HepG2 (cell line): ENCODE results near the gene PHF13. TPM values are rescaled to one million over a fixed set of nuclear protein-coding genes. Genes with fewer than 3 reads are reported as not detected.

Experiments
- BHLHE40 ChIP-seq: IDR thresholded peaks from 2 replicates; pipeline ENCODE4 v1.6.1; 2011; ENCODE audit warnings: low read length, improper control_type of control experiment
- BRF2 ChIP-seq: sonication (generic); formaldehyde crosslinking; IDR thresholded peaks from 2 replicates; pipeline ENCODE4 v1.8.1; 2022; ENCODE audit warnings: mild to moderate bottlenecking, missing genetic modification reagents
- CHCHD3 ChIP-seq: sonication (generic); formaldehyde crosslinking; IDR thresholded peaks from 2 replicates; pipeline ENCODE4 v1.8.0; 2022; ENCODE audit warnings: mild to moderate bottlenecking, missing genetic modification reagents, moderate library complexity
- DNMT1 ChIP-seq: sonication (generic); formaldehyde crosslinking; IDR thresholded peaks from 2 replicates; pipeline ENCODE4 v1.5.1; 2020; ENCODE audit warnings: mild to moderate bottlenecking, missing genetic modification reagents
- HDAC2 ChIP-seq: sonication (generic); formaldehyde crosslinking; IDR thresholded peaks from 2 replicates; pipeline ENCODE4 v1.4.0; 2020; ENCODE audit warnings: missing genetic modification reagents
- HES4 ChIP-seq: sonication (generic); formaldehyde crosslinking; IDR thresholded peaks from 2 replicates; pipeline ENCODE4 v1.9.0; 2021; ENCODE audit warnings: mild to moderate bottlenecking, missing genetic modification reagents, borderline replicate concordance
- MTERF4 ChIP-seq: sonication (generic); formaldehyde crosslinking; IDR thresholded peaks from 2 replicates; pipeline ENCODE4 v1.8.0; 2023; ENCODE audit warnings: mild to moderate bottlenecking, missing genetic modification reagents
- NAIF1 ChIP-seq: sonication (generic); formaldehyde crosslinking; IDR thresholded peaks from 2 replicates; pipeline ENCODE4 v1.5.0; 2020; ENCODE audit warnings: mild to moderate bottlenecking, missing genetic modification reagents, borderline replicate concordance
- NFIB ChIP-seq: sonication (generic); formaldehyde crosslinking; IDR thresholded peaks from 2 replicates; pipeline ENCODE4 v1.9.0; 2021; ENCODE audit warnings: missing genetic modification reagents, mild to moderate bottlenecking, borderline replicate concordance
- NFKB2 ChIP-seq: sonication (generic); formaldehyde crosslinking; IDR thresholded peaks from 2 replicates; pipeline ENCODE4 v1.4.0; 2020; ENCODE audit warnings: missing genetic modification reagents, borderline replicate concordance
- PAX8 ChIP-seq: sonication (generic); formaldehyde crosslinking; IDR thresholded peaks from 2 replicates; pipeline ENCODE4 v1.8.0; 2022; ENCODE audit warnings: mild to moderate bottlenecking, missing genetic modification reagents, borderline replicate concordance
- PRDM10 ChIP-seq: sonication (generic); formaldehyde crosslinking; IDR thresholded peaks from 2 replicates; pipeline ENCODE4 v1.4.0; 2020; ENCODE audit warnings: low read depth, missing genetic modification reagents
- RXRA ChIP-seq: sonication (generic); formaldehyde crosslinking; IDR thresholded peaks from 2 replicates; pipeline ENCODE4 v1.5.1; 2020; ENCODE audit warnings: missing genetic modification reagents
- SP4 ChIP-seq: sonication (generic); formaldehyde crosslinking; IDR thresholded peaks from 2 replicates; pipeline ENCODE4 v1.8.1; 2023; ENCODE audit warnings: mild to moderate bottlenecking, missing genetic modification reagents
- ZNF883 ChIP-seq: sonication (generic); formaldehyde crosslinking; IDR thresholded peaks from 2 replicates; pipeline ENCODE4 v1.5.1; 2020; ENCODE audit warnings: mild to moderate bottlenecking, missing genetic modification reagents; ENCODE audit errors: not compliant biosample characterization
- polyA plus RNA-seq, 8 experiments: library from polyadenylated mRNA; depleted of rRNA in 3 of 8; stranded (reverse) in 7 of 8; unstranded in 1 of 8; fragments of >200 nt; fragmentation: Illumina TruSeq in 4 of 8; extraction: Trizol in 4 of 8; gene quantifications; 2 replicates each; pipeline versions ENCODE4 v1.2.1 to v1.2.3, GENCODE V29; 2011 to 2016; ENCODE audit warnings: low read depth in 4 of 8, missing spikeins in 1 of 8, mixed read lengths in 1 of 8; ENCODE audit not compliant: insufficient read depth in 1 of 8
- total RNA-seq, 5 experiments: library from RNA; depleted of rRNA; stranded (reverse); fragments of >200 nt; fragmentation: Illumina TruSeq; extraction: Trizol; gene quantifications; 2 replicates each; pipeline ENCODE4 v1.2.3, GENCODE V29; 2016; ENCODE audit warnings: low read depth in 1 of 5
- TF ChIP-seq, protein P1 (sequence below): sonication (generic); formaldehyde crosslinking; IDR thresholded peaks from 2 replicates; pipeline ENCODE4 v1.9.0; 2021; ENCODE audit warnings: missing genetic modification reagents, mild to moderate bottlenecking, borderline replicate concordance
- TF ChIP-seq, protein P2 (sequence below), 2 experiments: IDR thresholded peaks; 2 replicates each; pipeline ENCODE4 v1.6.1; 2011 to 2012; ENCODE audit warnings: low read length in 2 of 2, borderline replicate concordance in 1 of 2, low read depth in 1 of 2, mild to moderate bottlenecking in 1 of 2, moderate library complexity in 1 of 2

Gene PHF13
- total and polyA plus RNA-seq, 2 of the 13 experiments (the other 11 are each of a cell fraction or from before 2014, with no cell fraction given) = 4.7 to 7.4 TPM

DNA sequence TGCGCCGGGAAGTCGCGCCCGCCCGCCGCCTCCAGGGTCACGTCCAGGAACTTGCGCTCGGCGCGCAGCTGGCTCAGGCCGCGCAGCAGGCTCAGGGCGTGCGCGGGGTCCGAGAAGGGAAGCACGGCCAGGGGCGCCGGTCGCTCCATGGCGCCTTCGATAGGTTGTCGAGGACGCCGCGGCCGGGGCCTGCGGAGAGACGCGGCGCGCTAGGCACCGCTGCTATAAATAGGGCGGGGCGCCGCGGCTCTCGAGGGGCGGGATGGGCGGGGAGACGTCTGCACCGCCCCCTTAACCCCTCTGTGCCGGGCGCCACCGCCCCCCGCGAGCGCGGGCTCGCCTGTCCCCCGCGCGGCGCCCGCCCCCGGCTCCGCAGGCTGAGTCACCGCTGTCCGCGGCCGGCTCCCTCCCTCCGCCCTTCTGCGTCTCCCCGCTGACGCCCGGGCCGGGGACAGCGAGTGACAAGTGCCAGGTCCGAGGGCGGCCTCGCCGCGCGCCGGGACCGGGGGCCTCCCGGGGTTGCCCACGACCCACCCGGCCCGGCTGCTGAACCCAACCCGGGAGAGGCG, 10.8 kb upstream of the PHF13 start, which contains the start of gene KLHL21 (continued):
- TF ChIP-seq DNMT1 (CRISPR knock-in tag) = 0 out of 2 replicates have a peak, but pooled peaks have one; percentile 65
- TF ChIP-seq, protein P1, sequence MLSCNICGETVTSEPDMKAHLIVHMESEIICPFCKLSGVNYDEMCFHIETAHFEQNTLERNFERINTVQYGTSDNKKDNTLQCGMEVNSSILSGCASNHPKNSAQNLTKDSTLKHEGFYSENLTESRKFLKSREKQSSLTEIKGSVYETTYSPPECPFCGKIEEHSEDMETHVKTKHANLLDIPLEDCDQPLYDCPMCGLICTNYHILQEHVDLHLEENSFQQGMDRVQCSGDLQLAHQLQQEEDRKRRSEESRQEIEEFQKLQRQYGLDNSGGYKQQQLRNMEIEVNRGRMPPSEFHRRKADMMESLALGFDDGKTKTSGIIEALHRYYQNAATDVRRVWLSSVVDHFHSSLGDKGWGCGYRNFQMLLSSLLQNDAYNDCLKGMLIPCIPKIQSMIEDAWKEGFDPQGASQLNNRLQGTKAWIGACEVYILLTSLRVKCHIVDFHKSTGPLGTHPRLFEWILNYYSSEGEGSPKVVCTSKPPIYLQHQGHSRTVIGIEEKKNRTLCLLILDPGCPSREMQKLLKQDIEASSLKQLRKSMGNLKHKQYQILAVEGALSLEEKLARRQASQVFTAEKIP (CRISPR knock-in tag) = no peak
- no peak for TF ChIP-seq NFIB (CRISPR knock-in tag)
- TF ChIP-seq RXRA (CRISPR knock-in tag) = no peak
- peak; percentile 93 for TF ChIP-seq MTERF4
- peak; percentile 62; the same call in 1 of the 2 replicates for TF ChIP-seq BRF2
- TF ChIP-seq CHCHD3 (CRISPR knock-in tag) = peak; percentile 18; the same call in 1 of the 2 replicates
- no peak for TF ChIP-seq BHLHE40
- TF ChIP-seq ZNF883 = no peak
- peak; percentile 73; the same call in 1 of the 2 replicates for TF ChIP-seq NFKB2 (CRISPR knock-in tag)
- TF ChIP-seq HDAC2 = 0 out of 2 replicates have a peak, but pooled peaks have one; percentile 5
- peak; percentile 20; the same call in 1 of the 2 replicates for TF ChIP-seq PRDM10
- TF ChIP-seq PAX8 (CRISPR knock-in tag) = peak; percentile 91; the same call in 1 of the 2 replicates
- peak; percentile 22 for TF ChIP-seq HES4
- peak; percentile 88 for TF ChIP-seq SP4 (CRISPR knock-in tag)
- TF ChIP-seq, protein P2, sequence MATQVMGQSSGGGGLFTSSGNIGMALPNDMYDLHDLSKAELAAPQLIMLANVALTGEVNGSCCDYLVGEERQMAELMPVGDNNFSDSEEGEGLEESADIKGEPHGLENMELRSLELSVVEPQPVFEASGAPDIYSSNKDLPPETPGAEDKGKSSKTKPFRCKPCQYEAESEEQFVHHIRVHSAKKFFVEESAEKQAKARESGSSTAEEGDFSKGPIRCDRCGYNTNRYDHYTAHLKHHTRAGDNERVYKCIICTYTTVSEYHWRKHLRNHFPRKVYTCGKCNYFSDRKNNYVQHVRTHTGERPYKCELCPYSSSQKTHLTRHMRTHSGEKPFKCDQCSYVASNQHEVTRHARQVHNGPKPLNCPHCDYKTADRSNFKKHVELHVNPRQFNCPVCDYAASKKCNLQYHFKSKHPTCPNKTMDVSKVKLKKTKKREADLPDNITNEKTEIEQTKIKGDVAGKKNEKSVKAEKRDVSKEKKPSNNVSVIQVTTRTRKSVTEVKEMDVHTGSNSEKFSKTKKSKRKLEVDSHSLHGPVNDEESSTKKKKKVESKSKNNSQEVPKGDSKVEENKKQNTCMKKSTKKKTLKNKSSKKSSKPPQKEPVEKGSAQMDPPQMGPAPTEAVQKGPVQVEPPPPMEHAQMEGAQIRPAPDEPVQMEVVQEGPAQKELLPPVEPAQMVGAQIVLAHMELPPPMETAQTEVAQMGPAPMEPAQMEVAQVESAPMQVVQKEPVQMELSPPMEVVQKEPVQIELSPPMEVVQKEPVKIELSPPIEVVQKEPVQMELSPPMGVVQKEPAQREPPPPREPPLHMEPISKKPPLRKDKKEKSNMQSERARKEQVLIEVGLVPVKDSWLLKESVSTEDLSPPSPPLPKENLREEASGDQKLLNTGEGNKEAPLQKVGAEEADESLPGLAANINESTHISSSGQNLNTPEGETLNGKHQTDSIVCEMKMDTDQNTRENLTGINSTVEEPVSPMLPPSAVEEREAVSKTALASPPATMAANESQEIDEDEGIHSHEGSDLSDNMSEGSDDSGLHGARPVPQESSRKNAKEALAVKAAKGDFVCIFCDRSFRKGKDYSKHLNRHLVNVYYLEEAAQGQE (IDR thresholded peaks at IDR 0.05; ENCODE audit: borderline replicate concordance in 1 of 2, low read depth in 1 of 2, low read length in 2 of 2) = 0 out of 4 replicates have a peak, but pooled peaks of 1 of the 2 experiments have one; percentile 44
- peak; percentile 69; the same call in 1 of the 2 replicates for TF ChIP-seq NAIF1 (CRISPR knock-in tag)
